Bronchial epithelial cell (primary cell): ENCODE measurements around the gene NME4. TPM values are rescaled to one million over a fixed set of nuclear protein-coding genes. Genes with fewer than 3 reads are reported as not detected.

Source experiments
- DNase-seq: peaks from one replicate; pipeline ENCODE4 v3.0.0-alpha.2; 2010; ENCODE audit warnings: low read depth
- FAIRE-seq: peaks from 2 replicates; lab custom pipeline; 2011; peaks lifted over from hg19 to GRCh38; lab: Jason Lieb, UNC
- H3K27me3 ChIP-seq: 2 replicates; pipeline ENCODE4 v1.5.1; 2011; ENCODE audit warnings: low read length; ENCODE audit not compliant: control insufficient read depth, insufficient read depth
- H3K36me3 ChIP-seq: 2 replicates; pipeline ENCODE4 v1.5.1; 2011; ENCODE audit warnings: low read length; ENCODE audit not compliant: control insufficient read depth, insufficient read depth
- H3K4me3 ChIP-seq: 2 replicates; pipeline ENCODE4 v1.5.1; 2011; ENCODE audit warnings: mild to moderate bottlenecking, low read depth, low read length, control low read depth
- total RNA-seq: library from RNA; depleted of rRNA; stranded (reverse); fragments of >200 nt; gene quantifications from 2 replicates; pipeline ENCODE4 v1.2.1, GENCODE V29; 2014
- TF ChIP-seq, protein P1 (sequence below): IDR thresholded peaks from 2 replicates; pipeline ENCODE4 v1.5.1; 2011; ENCODE audit warnings: mild to moderate bottlenecking, moderate library complexity, low read length, control low read depth, inconsistent platforms; ENCODE audit not compliant: insufficient read depth, severe bottlenecking

The NME4 gene
- total RNA-seq, 1 donor from 2014 or later = 35.3 TPM

DNA sequence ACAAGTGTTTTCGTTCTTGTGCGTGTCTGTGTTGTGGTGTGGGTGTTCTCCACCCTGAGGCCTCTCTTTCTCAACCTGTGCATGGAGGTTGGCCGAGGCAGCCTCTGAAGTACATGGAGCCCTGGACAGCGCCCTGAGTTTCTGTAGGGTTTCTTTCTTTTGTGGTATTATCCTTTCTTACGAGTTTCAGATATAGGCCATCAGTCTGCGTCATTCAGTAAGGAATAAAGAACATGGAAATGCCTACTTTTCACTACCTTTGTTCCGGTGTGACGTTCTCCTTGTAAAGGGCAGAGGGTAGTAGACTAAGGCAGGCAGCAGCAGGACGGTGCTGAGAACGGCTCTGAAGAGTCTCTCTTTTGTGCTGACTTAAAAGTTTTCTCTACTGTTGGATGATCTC lies 47.0 kb downstream of the NME4 start:
- Histone ChIP-seq H3K27me3 (no peaks in the 10 kb centered on the region), H3K36me3 (peaks cover 4% of the 10 kb centered on the region), H3K4me3 (no peak overlapping the region)
- FAIRE-seq = peak; percentile 7
- DNase-seq = no peak
- TF ChIP-seq, protein P1, sequence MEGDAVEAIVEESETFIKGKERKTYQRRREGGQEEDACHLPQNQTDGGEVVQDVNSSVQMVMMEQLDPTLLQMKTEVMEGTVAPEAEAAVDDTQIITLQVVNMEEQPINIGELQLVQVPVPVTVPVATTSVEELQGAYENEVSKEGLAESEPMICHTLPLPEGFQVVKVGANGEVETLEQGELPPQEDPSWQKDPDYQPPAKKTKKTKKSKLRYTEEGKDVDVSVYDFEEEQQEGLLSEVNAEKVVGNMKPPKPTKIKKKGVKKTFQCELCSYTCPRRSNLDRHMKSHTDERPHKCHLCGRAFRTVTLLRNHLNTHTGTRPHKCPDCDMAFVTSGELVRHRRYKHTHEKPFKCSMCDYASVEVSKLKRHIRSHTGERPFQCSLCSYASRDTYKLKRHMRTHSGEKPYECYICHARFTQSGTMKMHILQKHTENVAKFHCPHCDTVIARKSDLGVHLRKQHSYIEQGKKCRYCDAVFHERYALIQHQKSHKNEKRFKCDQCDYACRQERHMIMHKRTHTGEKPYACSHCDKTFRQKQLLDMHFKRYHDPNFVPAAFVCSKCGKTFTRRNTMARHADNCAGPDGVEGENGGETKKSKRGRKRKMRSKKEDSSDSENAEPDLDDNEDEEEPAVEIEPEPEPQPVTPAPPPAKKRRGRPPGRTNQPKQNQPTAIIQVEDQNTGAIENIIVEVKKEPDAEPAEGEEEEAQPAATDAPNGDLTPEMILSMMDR = no peak

DNA sequence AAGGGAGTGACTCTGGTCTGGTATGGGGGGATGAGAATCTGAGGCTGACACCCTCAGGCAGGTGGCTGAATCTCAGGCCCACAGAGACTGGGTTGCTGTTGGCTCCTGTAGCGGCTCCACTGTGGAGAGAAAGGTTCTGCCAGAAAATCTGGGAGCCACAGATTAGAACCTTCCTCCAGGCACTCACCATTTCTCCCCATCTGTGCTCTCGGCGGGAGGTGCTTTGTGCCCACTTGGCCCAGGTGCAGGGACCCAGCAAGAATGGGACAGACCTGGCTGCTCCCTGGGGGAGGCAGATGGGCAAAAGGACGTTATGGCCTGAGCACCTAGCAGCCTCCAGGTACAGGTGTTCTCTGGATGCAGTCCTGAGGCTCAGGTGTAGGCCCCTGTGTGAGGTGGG lies 48.6 kb downstream of the NME4 start:
- no peaks in the 10 kb centered on the region for H3K27me3 ChIP-seq
- no peak for FAIRE-seq
- H3K36me3 ChIP-seq = peaks cover 1% of the 10 kb centered on the region
- no peak for DNase-seq
- TF ChIP-seq, protein P1 = no peak
- H3K4me3 ChIP-seq = no peak overlapping the region

Other genes with a start within 250 kb of the NME4 start
- not detected in 2 replicates for gene HBZ, start 244.6 kb upstream of the NME4 start, total RNA-seq
- gene HBM, start 231.2 kb upstream of the NME4 start, total RNA-seq = not detected in 2 replicates
- gene HBA2, start 224.3 kb upstream of the NME4 start, total RNA-seq = not detected in 2 replicates
- not detected in 2 replicates for gene HBA1, start 220.5 kb upstream of the NME4 start, total RNA-seq
- not detected in 2 replicates for gene HBQ1, start 216.7 kb upstream of the NME4 start, total RNA-seq
- 28.5 and 29.5 TPM in 2 replicates for gene LUC7L, start 167.8 kb upstream of the NME4 start, total RNA-seq
- gene FAM234A, start 162.4 kb upstream of the NME4 start, total RNA-seq = 11.3 and 39.3 TPM in 2 replicates
- gene RGS11, start 121.3 kb upstream of the NME4 start, total RNA-seq = 0.26 TPM in 1 of 2 replicates, not detected in the other
- 0.51 TPM in 1 of 2 replicates, not detected in the other for gene ARHGDIG, start 116.6 kb upstream of the NME4 start, total RNA-seq
- gene PDIA2, start 114.0 kb upstream of the NME4 start, total RNA-seq = under 0.01 TPM in 1 of 2 replicates, not detected in the other
- 49.0 and 49.5 TPM in 2 replicates for gene AXIN1, start 44.5 kb upstream of the NME4 start, total RNA-seq
- 104 and 113 TPM in 2 replicates for gene MRPL28, start 26.7 kb upstream of the NME4 start, total RNA-seq
- gene PGAP6, start 15.2 kb upstream of the NME4 start, total RNA-seq = 44.2 and 46.3 TPM in 2 replicates
- 3.7 and 7.6 TPM in 2 replicates for gene DECR2, start 4.7 kb downstream of the NME4 start, total RNA-seq
- gene RAB11FIP3, start 28.4 kb downstream of the NME4 start, total RNA-seq = 9.6 and 10.5 TPM in 2 replicates
- gene CAPN15, start 130.5 kb downstream of the NME4 start, total RNA-seq = 27.1 and 31.9 TPM in 2 replicates
- gene PRR35, start 163.2 kb downstream of the NME4 start, total RNA-seq = not detected in 2 replicates
- under 0.01 TPM in 2 replicates for gene NHLRC4, start 169.8 kb downstream of the NME4 start, total RNA-seq
- gene PIGQ, start 172.8 kb downstream of the NME4 start, total RNA-seq = 17.2 and 17.9 TPM in 2 replicates
- 10.8 and 16.8 TPM in 2 replicates for gene RAB40C, start 192.9 kb downstream of the NME4 start, total RNA-seq
- gene WFIKKN1, start 233.8 kb downstream of the NME4 start, total RNA-seq = 0.13 TPM in 1 of 2 replicates, not detected in the other
- gene METTL26, start 239.1 kb downstream of the NME4 start, total RNA-seq = 50.8 and 55.3 TPM in 2 replicates
- 30.2 and 45.0 TPM in 2 replicates for gene MCRIP2, start 244.6 kb downstream of the NME4 start, total RNA-seq